Measurements from ENCODE around the gene NPY4R.
"Not testable (repeated sequence)": the region's sequence is repeated elsewhere in the genome, so short reads cannot be mapped to it uniquely, and the experiment has no call there.

DNA sequence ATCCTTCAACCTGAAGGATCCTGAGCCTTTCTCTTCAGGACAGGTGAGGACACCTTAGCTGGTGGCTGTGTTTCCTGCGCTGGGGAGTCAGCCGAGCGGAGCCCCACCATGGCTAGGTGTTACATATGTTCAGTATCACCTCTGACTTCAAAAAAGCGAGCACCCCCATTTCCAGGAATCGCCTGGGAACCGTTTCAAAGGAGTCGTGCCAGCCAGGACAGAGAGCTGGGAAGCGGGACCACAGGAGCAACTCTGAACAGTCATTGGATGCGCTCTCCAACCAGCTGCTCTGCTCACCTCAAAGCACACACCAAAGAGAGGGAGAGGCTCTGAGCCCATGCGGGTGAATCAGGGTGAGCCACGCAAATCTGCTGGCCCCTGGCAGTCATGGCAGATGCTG lies 24.5 kb upstream of the NPY4R start:
- TF ChIP-seq, protein P1, sequence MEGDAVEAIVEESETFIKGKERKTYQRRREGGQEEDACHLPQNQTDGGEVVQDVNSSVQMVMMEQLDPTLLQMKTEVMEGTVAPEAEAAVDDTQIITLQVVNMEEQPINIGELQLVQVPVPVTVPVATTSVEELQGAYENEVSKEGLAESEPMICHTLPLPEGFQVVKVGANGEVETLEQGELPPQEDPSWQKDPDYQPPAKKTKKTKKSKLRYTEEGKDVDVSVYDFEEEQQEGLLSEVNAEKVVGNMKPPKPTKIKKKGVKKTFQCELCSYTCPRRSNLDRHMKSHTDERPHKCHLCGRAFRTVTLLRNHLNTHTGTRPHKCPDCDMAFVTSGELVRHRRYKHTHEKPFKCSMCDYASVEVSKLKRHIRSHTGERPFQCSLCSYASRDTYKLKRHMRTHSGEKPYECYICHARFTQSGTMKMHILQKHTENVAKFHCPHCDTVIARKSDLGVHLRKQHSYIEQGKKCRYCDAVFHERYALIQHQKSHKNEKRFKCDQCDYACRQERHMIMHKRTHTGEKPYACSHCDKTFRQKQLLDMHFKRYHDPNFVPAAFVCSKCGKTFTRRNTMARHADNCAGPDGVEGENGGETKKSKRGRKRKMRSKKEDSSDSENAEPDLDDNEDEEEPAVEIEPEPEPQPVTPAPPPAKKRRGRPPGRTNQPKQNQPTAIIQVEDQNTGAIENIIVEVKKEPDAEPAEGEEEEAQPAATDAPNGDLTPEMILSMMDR (IDR thresholded peaks at IDR 0.05) = not testable (repeated sequence)
- TF ChIP-seq KDM1A (IDR thresholded peaks at IDR 0.05; ENCODE audit: low read depth); PHF8 (IDR thresholded peaks at IDR 0.05; ENCODE audit: borderline replicate concordance, low read depth); EP300 (IDR thresholded peaks at IDR 0.05); SMC3 (IDR thresholded peaks at IDR 0.05); RCOR1 (IDR thresholded peaks at IDR 0.05; ENCODE audit: low read depth, low read length); POLR2A (IDR thresholded peaks at IDR 0.05; ENCODE audit: low read length); HEYL (CRISPR knock-in tag; IDR thresholded peaks at IDR 0.05): not testable (repeated sequence)
- TF ChIP-seq, protein P2, sequence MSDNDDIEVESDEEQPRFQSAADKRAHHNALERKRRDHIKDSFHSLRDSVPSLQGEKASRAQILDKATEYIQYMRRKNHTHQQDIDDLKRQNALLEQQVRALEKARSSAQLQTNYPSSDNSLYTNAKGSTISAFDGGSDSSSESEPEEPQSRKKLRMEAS (IDR thresholded peaks at IDR 0.05) = not testable (repeated sequence)
- TF ChIP-seq, protein P3, sequence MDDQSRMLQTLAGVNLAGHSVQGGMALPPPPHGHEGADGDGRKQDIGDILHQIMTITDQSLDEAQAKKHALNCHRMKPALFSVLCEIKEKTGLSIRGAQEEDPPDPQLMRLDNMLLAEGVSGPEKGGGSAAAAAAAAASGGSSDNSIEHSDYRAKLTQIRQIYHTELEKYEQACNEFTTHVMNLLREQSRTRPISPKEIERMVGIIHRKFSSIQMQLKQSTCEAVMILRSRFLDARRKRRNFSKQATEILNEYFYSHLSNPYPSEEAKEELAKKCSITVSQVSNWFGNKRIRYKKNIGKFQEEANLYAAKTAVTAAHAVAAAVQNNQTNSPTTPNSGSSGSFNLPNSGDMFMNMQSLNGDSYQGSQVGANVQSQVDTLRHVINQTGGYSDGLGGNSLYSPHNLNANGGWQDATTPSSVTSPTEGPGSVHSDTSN (IDR thresholded peaks at IDR 0.05) = not testable (repeated sequence)

Data from A549 (cell line).